ENCODE data around the gene CELA1. TPM values are rescaled to one million over a fixed set of nuclear protein-coding genes. Genes with fewer than 3 reads are reported as not detected.
"Not testable (repeated sequence)": the region's sequence is repeated elsewhere in the genome, so short reads cannot be mapped to it uniquely, and the experiment has no call there.

CELA1 gene
- total RNA-seq, 1 donor from 2014 or later: not detected

DNA sequence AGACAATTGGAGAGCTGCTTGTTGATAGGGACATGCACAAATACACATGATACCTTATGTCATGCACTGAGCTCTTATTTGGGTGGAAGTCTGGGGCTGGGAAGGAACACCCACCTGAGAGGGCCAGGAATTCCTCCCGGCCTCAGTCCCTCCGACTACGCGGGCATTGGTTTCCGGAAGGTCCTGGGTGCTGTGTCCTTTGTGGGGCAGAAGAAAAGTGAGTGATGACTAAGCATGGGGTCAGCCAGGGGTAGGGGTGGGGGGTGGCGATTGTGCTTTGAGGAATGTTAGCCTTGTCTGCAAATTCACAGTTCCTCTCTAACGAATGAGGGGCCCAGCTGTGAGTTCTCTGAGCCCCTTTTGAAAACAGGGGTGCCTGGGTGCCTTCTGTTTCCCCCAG lies 798 bp downstream of the CELA1 start:
- no peaks in the 10 kb centered on the region for H3K9me3 Mint-ChIP-seq (ENCODE audit: unreplicated experiment)
- H3K36me3 Mint-ChIP-seq (ENCODE audit: unreplicated experiment): no peaks in the 10 kb centered on the region
- peaks cover 2% of the 10 kb centered on the region for H3K27me3 Mint-ChIP-seq (ENCODE audit: unreplicated experiment)
- H3K4me1 Mint-ChIP-seq (ENCODE audit: low read depth, unreplicated experiment): no peaks in the 10 kb centered on the region
- DNase-seq: no peak
- no peak overlapping the region for H3K27ac Mint-ChIP-seq (ENCODE audit: unreplicated experiment)
- no peak overlapping the region for H3K4me3 Mint-ChIP-seq (ENCODE audit: unreplicated experiment)
- TF ChIP-seq, protein P1, sequence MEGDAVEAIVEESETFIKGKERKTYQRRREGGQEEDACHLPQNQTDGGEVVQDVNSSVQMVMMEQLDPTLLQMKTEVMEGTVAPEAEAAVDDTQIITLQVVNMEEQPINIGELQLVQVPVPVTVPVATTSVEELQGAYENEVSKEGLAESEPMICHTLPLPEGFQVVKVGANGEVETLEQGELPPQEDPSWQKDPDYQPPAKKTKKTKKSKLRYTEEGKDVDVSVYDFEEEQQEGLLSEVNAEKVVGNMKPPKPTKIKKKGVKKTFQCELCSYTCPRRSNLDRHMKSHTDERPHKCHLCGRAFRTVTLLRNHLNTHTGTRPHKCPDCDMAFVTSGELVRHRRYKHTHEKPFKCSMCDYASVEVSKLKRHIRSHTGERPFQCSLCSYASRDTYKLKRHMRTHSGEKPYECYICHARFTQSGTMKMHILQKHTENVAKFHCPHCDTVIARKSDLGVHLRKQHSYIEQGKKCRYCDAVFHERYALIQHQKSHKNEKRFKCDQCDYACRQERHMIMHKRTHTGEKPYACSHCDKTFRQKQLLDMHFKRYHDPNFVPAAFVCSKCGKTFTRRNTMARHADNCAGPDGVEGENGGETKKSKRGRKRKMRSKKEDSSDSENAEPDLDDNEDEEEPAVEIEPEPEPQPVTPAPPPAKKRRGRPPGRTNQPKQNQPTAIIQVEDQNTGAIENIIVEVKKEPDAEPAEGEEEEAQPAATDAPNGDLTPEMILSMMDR (IDR thresholded peaks at IDR 0.05; ENCODE audit: partially characterized antibody, unreplicated experiment): no peak

- DNase-seq: no peak
- peaks cover 4% of the 10 kb centered on the region for H3K27me3 Mint-ChIP-seq (ENCODE audit: unreplicated experiment)
- no peak overlapping the region for H3K4me3 Mint-ChIP-seq (ENCODE audit: unreplicated experiment)
- H3K4me1 Mint-ChIP-seq (ENCODE audit: low read depth, unreplicated experiment): no peaks in the 10 kb centered on the region
- no peak overlapping the region for H3K27ac Mint-ChIP-seq (ENCODE audit: unreplicated experiment)
- TF ChIP-seq, protein P1 (IDR thresholded peaks at IDR 0.05; ENCODE audit: partially characterized antibody, unreplicated experiment): no peak
- no peaks in the 10 kb centered on the region for H3K36me3 Mint-ChIP-seq (ENCODE audit: unreplicated experiment)
- no peaks in the 10 kb centered on the region for H3K9me3 Mint-ChIP-seq (ENCODE audit: unreplicated experiment)
Observed at GRCh38 chr12:51343201-51343600, 3.3 kb downstream of the CELA1 start.

DNA sequence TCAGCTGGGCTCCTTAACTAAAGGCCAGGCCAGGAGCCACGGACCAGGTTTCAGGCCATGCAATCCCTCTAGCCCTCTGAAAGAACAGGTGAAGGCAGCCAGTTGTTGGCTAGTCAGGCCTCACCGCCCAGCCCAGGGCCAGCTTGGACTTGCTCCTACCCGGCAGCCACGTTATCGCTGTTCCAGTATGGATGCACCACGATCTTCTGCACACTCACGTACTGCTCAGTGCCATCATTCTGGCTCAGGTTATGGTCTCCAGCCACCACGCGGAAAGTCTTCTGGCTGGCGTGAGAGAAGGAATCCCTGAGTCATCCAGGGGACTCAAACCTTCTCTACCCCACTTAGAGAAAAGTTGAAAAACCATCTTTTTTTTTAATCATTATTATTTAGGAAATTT lies 4.1 kb downstream of the CELA1 start:
- Mint-ChIP-seq H3K36me3 (ENCODE audit: unreplicated experiment) (no peaks in the 10 kb centered on the region), H3K4me1 (ENCODE audit: low read depth, unreplicated experiment) (no peaks in the 10 kb centered on the region), H3K9me3 (ENCODE audit: unreplicated experiment) (no peaks in the 10 kb centered on the region), H3K27me3 (ENCODE audit: unreplicated experiment) (peaks cover 4% of the 10 kb centered on the region), H3K4me3 (ENCODE audit: unreplicated experiment) (no peak overlapping the region), H3K27ac (ENCODE audit: unreplicated experiment) (no peak overlapping the region)
- TF ChIP-seq, protein P1 (IDR thresholded peaks at IDR 0.05; ENCODE audit: partially characterized antibody, unreplicated experiment): no peak
- DNase-seq: no peak

DNA sequence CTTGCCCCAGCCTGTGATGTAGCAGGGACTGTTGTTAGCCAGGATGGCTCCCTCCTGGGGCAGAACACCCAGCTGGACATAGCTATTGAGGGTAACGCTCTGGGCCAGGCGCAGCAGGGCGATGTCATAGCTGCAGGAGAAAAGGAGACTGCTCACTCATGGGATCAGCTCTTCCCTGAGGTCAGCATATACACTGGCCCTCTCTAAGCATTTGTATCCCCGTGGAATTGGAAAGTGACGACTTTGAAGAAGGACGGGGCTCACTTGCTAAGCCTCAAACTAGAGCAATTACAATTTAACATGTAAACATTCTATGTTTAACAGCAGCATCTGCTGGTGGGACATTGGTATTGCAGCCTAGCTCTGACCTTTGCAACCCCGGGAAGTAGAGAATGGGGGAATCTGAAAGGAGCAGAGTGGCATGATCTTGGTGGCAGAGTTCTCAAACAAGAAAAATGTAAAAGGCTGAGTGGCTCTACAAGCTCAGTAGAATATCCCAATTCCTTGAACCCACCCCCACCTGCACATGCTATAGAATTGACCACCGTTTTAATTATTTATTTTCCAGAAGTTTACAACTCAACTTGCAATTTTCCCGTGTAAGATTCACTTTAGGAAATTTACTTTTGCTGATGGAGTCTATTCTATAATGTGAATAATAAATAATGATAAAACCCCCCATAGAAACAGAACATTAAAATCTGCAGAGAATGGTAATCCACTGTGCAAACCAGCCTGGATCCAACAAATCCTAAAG lies 5.0 kb downstream of the CELA1 start:
- DNase-seq: peak; percentile 72
- Mint-ChIP-seq H3K36me3 (ENCODE audit: unreplicated experiment) (no peaks in the 10 kb centered on the region), H3K4me3 (ENCODE audit: unreplicated experiment) (no peak overlapping the region), H3K4me1 (ENCODE audit: low read depth, unreplicated experiment) (no peaks in the 10 kb centered on the region), H3K27me3 (ENCODE audit: unreplicated experiment) (peaks cover 4% of the 10 kb centered on the region), H3K27ac (ENCODE audit: unreplicated experiment) (no peak overlapping the region), H3K9me3 (ENCODE audit: unreplicated experiment) (no peaks in the 10 kb centered on the region)
- TF ChIP-seq, protein P1 (IDR thresholded peaks at IDR 0.05; ENCODE audit: partially characterized antibody, unreplicated experiment): peak; percentile 95

- DNase-seq: no peak
- Mint-ChIP-seq H3K27ac (ENCODE audit: unreplicated experiment) (no peak overlapping the region), H3K4me3 (ENCODE audit: unreplicated experiment) (no peak overlapping the region), H3K9me3 (ENCODE audit: unreplicated experiment) (peaks cover 3% of the 10 kb centered on the region), H3K36me3 (ENCODE audit: unreplicated experiment) (no peaks in the 10 kb centered on the region), H3K4me1 (ENCODE audit: low read depth, unreplicated experiment) (no peaks in the 10 kb centered on the region), H3K27me3 (ENCODE audit: unreplicated experiment) (peaks cover 4% of the 10 kb centered on the region)
- TF ChIP-seq, protein P1 (IDR thresholded peaks at IDR 0.05; ENCODE audit: partially characterized antibody, unreplicated experiment): no peak
Observed at GRCh38 chr12:51339750-51340149, 6.7 kb downstream of the CELA1 start.

- H3K27me3 Mint-ChIP-seq (ENCODE audit: unreplicated experiment); H3K9me3 Mint-ChIP-seq (ENCODE audit: unreplicated experiment); H3K27ac Mint-ChIP-seq (ENCODE audit: unreplicated experiment); DNase-seq; H3K36me3 Mint-ChIP-seq (ENCODE audit: unreplicated experiment); H3K4me3 Mint-ChIP-seq (ENCODE audit: unreplicated experiment); H3K4me1 Mint-ChIP-seq (ENCODE audit: low read depth, unreplicated experiment): not testable (repeated sequence)
Observed at GRCh38 chr12:51337336-51337735, 9.1 kb downstream of the CELA1 start.

Data from glutamatergic neuron (in vitro differentiated cells).